ENCODE data around the gene PAX7. TPM values are rescaled to one million over a fixed set of nuclear protein-coding genes. Genes with fewer than 3 reads are reported as not detected.

PAX7 gene
- total RNA-seq, 1 experiment from 2014 or later, result 0.15 TPM

DNA sequence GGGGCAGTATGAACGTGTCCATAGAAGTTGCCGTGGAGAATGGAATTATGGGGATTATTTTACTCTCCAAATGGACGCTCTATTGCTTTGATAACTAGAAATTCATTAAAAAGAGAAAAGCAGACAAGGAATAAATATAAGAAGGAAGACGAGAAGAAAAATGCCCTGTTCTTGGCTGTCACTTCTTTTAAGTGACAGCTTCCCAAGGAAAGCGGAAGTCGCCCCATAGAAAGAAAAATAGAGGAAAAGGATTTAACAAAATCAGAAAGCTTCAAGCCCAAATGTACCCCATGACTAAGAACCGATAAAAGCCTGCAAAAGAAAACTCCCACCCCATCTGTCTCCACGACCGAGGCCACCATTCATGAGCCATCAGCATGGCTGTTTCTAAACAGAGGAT is 143.1 kb downstream of the PAX7 start:
- H3T11ph ChIP-seq (ENCODE audit: low read length), result no peak overlapping the region
- no peaks in the 10 kb centered on the region for H3K79me1 ChIP-seq (ENCODE audit: insufficient read depth, low read depth, low read length, poor library complexity, severe bottlenecking)
- H3K79me2 ChIP-seq (ENCODE audit: insufficient read depth, low read length), result no peaks in the 10 kb centered on the region
- H3K9me3 Mint-ChIP-seq, result no peaks in the 10 kb centered on the region
- WGBS (ENCODE audit: extremely low coverage, insufficient read length, low lambda C conversion rate), result no CpG with 5 or more reads among the region's 9 CpGs
- H3K27me3 ChIP-seq (ENCODE audit: insufficient read depth, low read length), result no peaks in the 10 kb centered on the region
- no peak overlapping the region for H3K4me2 ChIP-seq (ENCODE audit: insufficient read depth, insufficient read length, low read length)
- TF ChIP-seq, protein P1, sequence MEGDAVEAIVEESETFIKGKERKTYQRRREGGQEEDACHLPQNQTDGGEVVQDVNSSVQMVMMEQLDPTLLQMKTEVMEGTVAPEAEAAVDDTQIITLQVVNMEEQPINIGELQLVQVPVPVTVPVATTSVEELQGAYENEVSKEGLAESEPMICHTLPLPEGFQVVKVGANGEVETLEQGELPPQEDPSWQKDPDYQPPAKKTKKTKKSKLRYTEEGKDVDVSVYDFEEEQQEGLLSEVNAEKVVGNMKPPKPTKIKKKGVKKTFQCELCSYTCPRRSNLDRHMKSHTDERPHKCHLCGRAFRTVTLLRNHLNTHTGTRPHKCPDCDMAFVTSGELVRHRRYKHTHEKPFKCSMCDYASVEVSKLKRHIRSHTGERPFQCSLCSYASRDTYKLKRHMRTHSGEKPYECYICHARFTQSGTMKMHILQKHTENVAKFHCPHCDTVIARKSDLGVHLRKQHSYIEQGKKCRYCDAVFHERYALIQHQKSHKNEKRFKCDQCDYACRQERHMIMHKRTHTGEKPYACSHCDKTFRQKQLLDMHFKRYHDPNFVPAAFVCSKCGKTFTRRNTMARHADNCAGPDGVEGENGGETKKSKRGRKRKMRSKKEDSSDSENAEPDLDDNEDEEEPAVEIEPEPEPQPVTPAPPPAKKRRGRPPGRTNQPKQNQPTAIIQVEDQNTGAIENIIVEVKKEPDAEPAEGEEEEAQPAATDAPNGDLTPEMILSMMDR (conservative IDR thresholded peaks at IDR 0.05), result no peak
- no peak overlapping the region for H3K4ac ChIP-seq (ENCODE audit: low read depth, low read length)
- H4K91ac ChIP-seq (ENCODE audit: insufficient read length, low read depth, low read length), result no peak overlapping the region
- no peak overlapping the region for H2AK5ac ChIP-seq (ENCODE audit: insufficient read length, low read length)
- no peaks in the 10 kb centered on the region for H3K23me2 ChIP-seq (ENCODE audit: insufficient read length, low read depth, low read length, poor library complexity, severe bottlenecking)
- no peak overlapping the region for H2BK15ac ChIP-seq (ENCODE audit: low read depth, low read length)
- H3K4me1 Mint-ChIP-seq, result peaks cover 6 to 23% of the 10 kb centered on the region in 2 experiments
- H3K4me1 ChIP-seq (ENCODE audit: insufficient read depth, low read length), result no peaks in the 10 kb centered on the region
- H4K20me1 ChIP-seq (ENCODE audit: control insufficient read depth, insufficient read depth, insufficient read length), result no peaks in the 10 kb centered on the region
- H4K5ac ChIP-seq (ENCODE audit: insufficient read length, low read depth, low read length), result no peak overlapping the region
- H2BK5ac ChIP-seq (ENCODE audit: insufficient read length, low read length), result no peak overlapping the region
- H3K4me3 Mint-ChIP-seq, result no peak overlapping the region
- H2BK12ac ChIP-seq (ENCODE audit: insufficient read length, low read depth, low read length), result no peak overlapping the region
- H4K8ac ChIP-seq (replicated peaks; ENCODE audit: insufficient read length, low read depth, low read length), result no peak overlapping the region
- peaks cover 65% of the 10 kb centered on the region for H3K27me3 Mint-ChIP-seq (ENCODE audit: low read depth)
- H2AFZ ChIP-seq (ENCODE audit: low read length), result no peak overlapping the region
- H3K27ac ChIP-seq (ENCODE audit: insufficient read length, low read depth, low read length), result no peak overlapping the region
- no peak overlapping the region for H3K14ac ChIP-seq (ENCODE audit: insufficient read depth, low read length)
- H3K9ac ChIP-seq (ENCODE audit: extremely low read depth, insufficient read length, low read length), result no peak overlapping the region
- H3K27ac Mint-ChIP-seq, result no peak overlapping the region; a peak in 1 of 7 replicates
- no peak overlapping the region for H2BK20ac ChIP-seq (ENCODE audit: low read depth, low read length, poor library complexity, severe bottlenecking)
- H3K56ac ChIP-seq (ENCODE audit: insufficient read length, low read depth, low read length), result no peak overlapping the region
- DNase-seq, result no peak
- no peaks in the 10 kb centered on the region for H3K9me3 ChIP-seq (ENCODE audit: control insufficient read depth, low read depth, low read length)
- no peaks in the 10 kb centered on the region for H3K36me3 Mint-ChIP-seq (ENCODE audit: insufficient read depth in 1 of 3, low read depth in 3 of 3)
- no peak overlapping the region for H3K18ac ChIP-seq (ENCODE audit: insufficient read length, low read depth, low read length)
- H3K23ac ChIP-seq (ENCODE audit: insufficient read length, low read depth, low read length), result no peak overlapping the region
- H2BK120ac ChIP-seq (ENCODE audit: low read depth, low read length, poor library complexity, severe bottlenecking), result no peak overlapping the region

Measured in H9 (cell line).